Measurements from ENCODE around the gene FAM20A. TPM values are rescaled to one million over a fixed set of nuclear protein-coding genes. Genes with fewer than 3 reads are reported as not detected.

FAM20A gene
- total and polyA plus RNA-seq, 2 of the 8 experiments (the other 6 are each of a cell fraction or from before 2014, with no cell fraction given): 3.6 to 11.9 TPM

- TF ChIP-seq POU5F1 (IDR thresholded peaks at IDR 0.05; ENCODE audit: low read depth, low read length) (no peak), RFX5 (IDR thresholded peaks at IDR 0.05; ENCODE audit: borderline replicate concordance, low read depth, low read length) (no peak), NRF1 (IDR thresholded peaks at IDR 0.05; ENCODE audit: low read depth, low read length) (no peak), GTF2F1 (IDR thresholded peaks at IDR 0.05; ENCODE audit: borderline replicate concordance, low read depth, low read length) (no peak), CBX8 (IDR thresholded peaks at IDR 0.05; ENCODE audit: borderline replicate concordance, low read depth, low read length) (no peak), USF2 (IDR thresholded peaks at IDR 0.05; ENCODE audit: low read length) (no peak), TBP (IDR thresholded peaks at IDR 0.05; ENCODE audit: low read depth, low read length) (no peak), SRF (IDR thresholded peaks at IDR 0.05; ENCODE audit: low read depth, low read length) (no peak), BACH1 (IDR thresholded peaks at IDR 0.05; ENCODE audit: low read length) (no peak), BRCA1 (IDR thresholded peaks at IDR 0.05; ENCODE audit: low read depth, low read length) (no peak), CEBPB (IDR thresholded peaks at IDR 0.05; ENCODE audit: low read depth, low read length) (no peak)
Observed at GRCh38 chr17:68613739-68614298, 12.7 kb upstream of the FAM20A start (continued).
